GM18499 (cell line): Measurements from ENCODE around the gene P2RY12.

ENCODE experiments used
- ATAC-seq: cut with Tn5 transposase; IDR thresholded peaks from one replicate; pipeline ENCODE4 v1.9.1; 2021; ENCODE audit warnings: moderate number of reproducible peaks; ENCODE audit not compliant: insufficient read depth, unreplicated experiment

The P2RY12 gene

GRCh38 chr3:151312972-151313371 is 71.6 kb downstream of the P2RY12 start:
- no peak for ATAC-seq

GRCh38 chr3:151309566-151309965 is 75.0 kb downstream of the P2RY12 start:
- ATAC-seq: no peak

DNA sequence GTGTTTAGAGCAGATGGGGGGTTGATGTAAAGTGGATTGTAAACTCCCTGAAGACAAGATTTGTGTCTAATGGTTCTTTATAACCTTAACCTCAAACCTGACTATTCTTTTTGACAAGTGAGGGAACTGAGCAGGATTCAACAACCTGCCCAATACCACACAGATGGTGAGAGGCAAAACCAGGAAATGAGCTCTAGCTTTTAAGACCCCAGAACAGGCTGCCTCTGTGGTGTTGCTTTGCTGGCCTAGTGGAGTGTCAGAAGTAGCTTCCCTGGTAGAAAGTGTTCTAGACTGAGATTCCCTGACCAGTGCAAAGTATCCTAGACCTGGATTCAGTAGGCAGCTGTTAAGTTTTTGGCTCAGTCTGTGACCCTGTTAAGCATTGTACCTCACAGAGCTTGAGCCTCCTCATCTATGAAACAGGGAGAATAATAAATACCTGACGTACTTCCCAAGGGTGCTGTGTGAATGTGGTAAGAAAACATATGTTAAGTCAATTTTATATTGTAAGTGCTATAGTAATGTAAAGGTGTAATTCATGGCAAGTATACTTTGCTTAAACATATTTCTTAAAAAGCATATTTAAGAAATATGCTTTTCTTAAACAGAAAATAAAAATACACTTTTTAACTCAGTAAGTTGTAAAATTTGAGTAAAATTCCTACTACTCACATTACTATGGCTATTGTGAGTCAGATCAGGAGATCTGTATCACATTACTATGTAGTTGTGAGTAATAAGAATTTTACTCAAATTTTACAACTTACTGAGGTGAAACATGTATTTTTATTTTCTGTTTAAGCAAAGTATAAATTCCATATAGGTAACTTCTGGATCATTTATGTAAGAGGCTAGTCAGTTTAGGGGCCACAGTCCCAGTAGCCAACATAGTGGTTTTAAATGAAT is 76.7 kb downstream of the P2RY12 start:
- ATAC-seq: no peak

GRCh38 chr3:151307131-151307530 is 77.4 kb downstream of the P2RY12 start:
- ATAC-seq: no peak

DNA sequence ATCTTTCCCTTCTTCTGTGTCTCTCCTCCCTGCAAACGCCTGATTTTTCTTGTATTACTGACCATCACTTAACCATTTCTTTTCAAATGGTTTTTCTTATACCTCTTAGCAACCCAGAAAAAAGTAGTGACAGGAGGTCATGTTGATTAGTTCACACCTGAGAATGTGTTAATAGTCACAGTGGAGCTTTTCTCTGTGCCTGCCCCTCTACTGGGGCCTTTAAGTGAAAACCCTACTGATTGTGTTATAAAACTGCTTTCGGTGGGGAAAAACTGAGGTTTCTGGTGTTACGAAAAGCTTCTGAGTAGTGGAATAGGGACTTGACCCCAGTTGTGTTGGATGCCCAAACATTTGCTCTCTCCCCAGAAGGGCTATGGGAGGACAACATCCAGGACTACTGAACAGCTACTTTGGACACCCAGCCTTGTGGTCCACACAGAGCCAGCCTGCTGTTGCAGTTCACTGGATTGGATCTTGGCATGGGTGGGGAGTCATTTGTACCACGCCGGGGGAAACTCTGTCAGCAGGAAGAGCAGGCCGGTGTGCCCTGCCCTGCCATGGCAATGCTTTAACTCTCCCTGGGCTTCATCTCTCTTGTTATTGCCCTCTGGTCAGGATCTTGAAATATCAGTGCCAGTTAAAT is 78.3 kb downstream of the P2RY12 start:
- no peak for ATAC-seq

- no peak for ATAC-seq
These were observed 78.8 kb downstream of the P2RY12 start for GRCh38 chr3:151305775-151306151.

DNA sequence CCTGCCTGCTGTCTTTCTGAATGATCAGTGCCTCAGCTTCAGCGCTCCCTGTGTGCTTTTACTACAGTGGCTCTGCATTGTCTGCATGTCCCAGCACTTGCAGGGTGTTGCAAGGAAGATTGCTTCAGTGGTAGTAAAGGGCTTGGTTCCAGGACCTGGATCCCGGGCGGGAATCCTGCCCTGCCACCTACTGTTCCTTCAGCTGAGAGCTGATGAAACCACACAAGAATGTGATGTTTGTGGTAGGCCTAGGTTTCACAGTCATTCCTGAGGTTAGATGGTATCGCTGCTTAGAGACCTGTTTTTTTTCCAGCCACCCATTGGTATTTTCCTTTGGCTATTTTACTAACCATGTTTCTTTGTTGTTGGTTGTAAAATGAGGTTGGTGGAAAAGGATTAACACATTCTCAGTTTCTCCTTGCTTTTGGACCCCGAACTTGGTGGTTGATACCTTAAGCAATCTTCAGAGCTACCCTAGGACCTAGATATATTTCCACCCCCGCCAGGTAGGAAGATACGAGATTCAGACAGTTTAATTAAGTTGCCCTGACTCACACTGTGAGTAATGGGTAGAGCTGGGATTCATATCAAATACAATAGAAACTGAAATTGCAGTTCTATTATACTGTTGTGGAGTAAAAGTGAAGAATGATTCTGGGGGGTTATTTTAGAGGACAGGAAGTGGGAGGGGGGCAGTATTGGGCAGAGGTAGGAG is 79.3 kb downstream of the P2RY12 start:
- no peak for ATAC-seq

DNA sequence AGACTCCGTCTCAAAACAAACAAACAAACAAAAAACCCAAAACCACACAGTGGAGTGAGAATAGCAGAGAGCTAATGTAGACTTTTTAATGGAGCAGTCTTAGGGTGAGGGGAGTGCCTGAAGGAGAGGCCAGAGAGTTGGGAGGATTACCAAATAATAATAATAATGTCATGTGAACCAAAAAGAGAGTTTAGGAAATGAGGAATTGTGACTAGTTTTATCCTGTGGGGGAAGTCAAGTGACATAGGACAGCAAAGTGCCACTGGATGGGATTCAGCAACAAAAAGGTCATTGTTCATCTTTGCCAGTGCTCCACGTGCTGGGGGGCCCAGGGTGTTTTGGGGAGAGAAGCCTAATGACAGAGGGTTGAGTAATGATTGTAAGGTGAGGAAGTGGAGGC is 80.8 kb downstream of the P2RY12 start:
- ATAC-seq: no peak

GRCh38 chr3:151301787-151302186 is 82.8 kb downstream of the P2RY12 start:
- no peak for ATAC-seq

- ATAC-seq: no peak
These were observed 84.0 kb downstream of the P2RY12 start for GRCh38 chr3:151300539-151300938.

GRCh38 chr3:151299006-151299405 is 85.5 kb downstream of the P2RY12 start:
- ATAC-seq: no peak

DNA sequence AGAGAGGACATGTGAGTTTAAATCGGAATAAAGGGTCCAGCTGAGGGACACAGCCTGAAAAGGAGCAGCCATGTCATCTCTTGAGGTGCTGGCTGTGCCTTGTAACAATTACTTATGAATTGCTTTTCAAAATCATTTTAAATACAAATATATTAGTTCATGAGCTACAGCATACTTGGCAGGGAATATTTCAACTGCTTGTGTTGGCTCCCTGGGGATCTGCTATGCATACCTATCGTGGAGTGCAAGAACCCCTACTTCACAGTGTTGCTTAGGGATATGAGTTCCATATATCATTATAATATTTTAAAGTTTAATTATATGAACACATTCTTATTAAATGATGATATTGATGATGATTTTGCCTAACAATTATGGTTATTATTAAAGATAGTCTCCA is 87.1 kb downstream of the P2RY12 start:
- no peak for ATAC-seq

- no peak for ATAC-seq
These were observed 88.3 kb downstream of the P2RY12 start for GRCh38 chr3:151296226-151296625.

- no peak for ATAC-seq
These were observed 91.4 kb downstream of the P2RY12 start for GRCh38 chr3:151293127-151293526.

GRCh38 chr3:151290673-151291072 is 93.9 kb downstream of the P2RY12 start:
- no peak for ATAC-seq

DNA sequence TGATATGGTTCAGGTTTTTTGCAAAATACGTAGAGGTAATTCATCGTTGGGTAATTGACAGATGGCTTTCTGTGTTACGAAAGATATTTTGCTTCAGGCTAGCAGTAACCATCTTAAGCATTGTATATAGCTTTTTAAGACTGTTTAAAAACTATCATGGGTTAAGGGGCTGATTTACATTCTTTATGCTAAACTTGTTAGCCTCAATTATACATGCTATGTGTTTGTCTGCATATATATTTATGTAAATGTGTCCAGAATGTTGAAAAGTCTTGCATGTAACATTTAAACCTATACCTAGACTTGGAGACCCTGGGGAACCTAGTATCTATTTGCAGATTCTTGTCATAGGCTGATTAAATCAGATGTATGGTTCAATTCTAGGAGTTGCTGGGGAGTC is 95.1 kb downstream of the P2RY12 start:
- ATAC-seq: no peak
